Measurements from ENCODE around the gene TMEM17. TPM values are rescaled to one million over a fixed set of nuclear protein-coding genes. Genes with fewer than 3 reads are reported as not detected.

The TMEM17 gene
- total and polyA plus RNA-seq, 2 of the 13 experiments (the other 11 are each of a cell fraction or from before 2014, with no cell fraction given), result 0.22 to 0.50 TPM

GRCh38 chr2:62536873-62537547 is 31.0 kb upstream of the TMEM17 start (continued):
- TF ChIP-seq IRF9 (CRISPR knock-in tag; IDR thresholded peaks at IDR 0.05; ENCODE audit: borderline replicate concordance) (no peak), ZBTB38 (CRISPR knock-in tag; IDR thresholded peaks at IDR 0.05) (peak; percentile 97), SALL1 (CRISPR knock-in tag; IDR thresholded peaks at IDR 0.05) (peak; percentile 76), MIER3 (CRISPR knock-in tag; IDR thresholded peaks at IDR 0.05; ENCODE audit: borderline replicate concordance) (0 out of 2 replicates have a peak, but pooled peaks have one; percentile 34), NCOA2 (CRISPR knock-in tag; IDR thresholded peaks at IDR 0.05) (peak; percentile 54; the same call in 1 of the 2 replicates), ZSCAN30 (CRISPR knock-in tag; IDR thresholded peaks at IDR 0.05) (peak; percentile 11; the same call in 1 of the 2 replicates), NFE2L2 (IDR thresholded peaks at IDR 0.05; ENCODE audit: low read length) (no peak), HHEX (CRISPR knock-in tag; IDR thresholded peaks at IDR 0.05) (no peak), CCDC6 (CRISPR knock-in tag; IDR thresholded peaks at IDR 0.05) (0 out of 2 replicates have a peak, but pooled peaks have one; percentile 61), TFDP1 (CRISPR knock-in tag; IDR thresholded peaks at IDR 0.05; ENCODE audit: borderline replicate concordance) (peak; percentile 63; the same call in 1 of the 2 replicates), ZNF605 (CRISPR knock-in tag; IDR thresholded peaks at IDR 0.05) (peak; percentile 58; the same call in 1 of the 2 replicates), EED (CRISPR knock-in tag; IDR thresholded peaks at IDR 0.05) (peak; percentile 23; the same call in 1 of the 2 replicates)
- TF ChIP-seq, protein P1, sequence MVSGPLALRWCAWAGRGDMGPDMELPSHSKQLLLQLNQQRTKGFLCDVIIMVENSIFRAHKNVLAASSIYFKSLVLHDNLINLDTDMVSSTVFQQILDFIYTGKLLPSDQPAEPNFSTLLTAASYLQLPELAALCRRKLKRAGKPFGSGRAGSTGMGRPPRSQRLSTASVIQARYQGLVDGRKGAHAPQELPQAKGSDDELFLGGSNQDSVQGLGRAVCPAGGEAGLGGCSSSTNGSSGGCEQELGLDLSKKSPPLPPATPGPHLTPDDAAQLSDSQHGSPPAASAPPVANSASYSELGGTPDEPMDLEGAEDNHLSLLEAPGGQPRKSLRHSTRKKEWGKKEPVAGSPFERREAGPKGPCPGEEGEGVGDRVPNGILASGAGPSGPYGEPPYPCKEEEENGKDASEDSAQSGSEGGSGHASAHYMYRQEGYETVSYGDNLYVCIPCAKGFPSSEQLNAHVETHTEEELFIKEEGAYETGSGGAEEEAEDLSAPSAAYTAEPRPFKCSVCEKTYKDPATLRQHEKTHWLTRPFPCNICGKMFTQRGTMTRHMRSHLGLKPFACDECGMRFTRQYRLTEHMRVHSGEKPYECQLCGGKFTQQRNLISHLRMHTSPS (CRISPR knock-in tag; IDR thresholded peaks at IDR 0.05; ENCODE audit: low read depth), result peak; percentile 81
- TF ChIP-seq, protein P2, sequence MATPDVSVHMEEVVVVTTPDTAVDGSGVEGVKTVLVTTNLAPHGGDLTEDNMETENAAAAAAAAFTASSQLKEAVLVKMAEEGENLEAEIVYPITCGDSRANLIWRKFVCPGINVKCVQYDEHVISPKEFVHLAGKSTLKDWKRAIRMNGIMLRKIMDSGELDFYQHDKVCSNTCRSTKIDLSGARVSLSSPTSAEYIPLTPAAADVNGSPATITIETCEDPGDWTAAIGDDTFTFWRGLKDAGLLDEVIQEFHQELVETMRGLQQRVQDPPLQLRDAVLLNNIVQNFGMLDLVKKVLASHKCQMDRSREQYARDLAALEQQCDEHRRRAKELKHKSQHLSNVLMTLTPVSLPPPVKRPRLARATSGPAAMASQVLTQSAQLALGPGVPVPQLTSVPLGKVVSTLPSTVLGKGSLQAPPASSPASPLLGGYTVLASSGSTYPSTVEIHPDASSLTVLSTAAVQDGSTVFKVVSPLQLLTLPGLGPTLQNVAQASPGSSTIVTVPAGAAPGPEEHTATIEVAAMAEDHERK (CRISPR knock-in tag; IDR thresholded peaks at IDR 0.05; ENCODE audit: low read depth), result no peak
- TF ChIP-seq, protein P3, sequence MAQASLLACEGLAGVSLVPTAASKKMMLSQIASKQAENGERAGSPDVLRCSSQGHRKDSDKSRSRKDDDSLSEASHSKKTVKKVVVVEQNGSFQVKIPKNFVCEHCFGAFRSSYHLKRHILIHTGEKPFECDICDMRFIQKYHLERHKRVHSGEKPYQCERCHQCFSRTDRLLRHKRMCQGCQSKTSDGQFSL (CRISPR knock-in tag; IDR thresholded peaks at IDR 0.05), result no peak
- TF ChIP-seq, protein P4, sequence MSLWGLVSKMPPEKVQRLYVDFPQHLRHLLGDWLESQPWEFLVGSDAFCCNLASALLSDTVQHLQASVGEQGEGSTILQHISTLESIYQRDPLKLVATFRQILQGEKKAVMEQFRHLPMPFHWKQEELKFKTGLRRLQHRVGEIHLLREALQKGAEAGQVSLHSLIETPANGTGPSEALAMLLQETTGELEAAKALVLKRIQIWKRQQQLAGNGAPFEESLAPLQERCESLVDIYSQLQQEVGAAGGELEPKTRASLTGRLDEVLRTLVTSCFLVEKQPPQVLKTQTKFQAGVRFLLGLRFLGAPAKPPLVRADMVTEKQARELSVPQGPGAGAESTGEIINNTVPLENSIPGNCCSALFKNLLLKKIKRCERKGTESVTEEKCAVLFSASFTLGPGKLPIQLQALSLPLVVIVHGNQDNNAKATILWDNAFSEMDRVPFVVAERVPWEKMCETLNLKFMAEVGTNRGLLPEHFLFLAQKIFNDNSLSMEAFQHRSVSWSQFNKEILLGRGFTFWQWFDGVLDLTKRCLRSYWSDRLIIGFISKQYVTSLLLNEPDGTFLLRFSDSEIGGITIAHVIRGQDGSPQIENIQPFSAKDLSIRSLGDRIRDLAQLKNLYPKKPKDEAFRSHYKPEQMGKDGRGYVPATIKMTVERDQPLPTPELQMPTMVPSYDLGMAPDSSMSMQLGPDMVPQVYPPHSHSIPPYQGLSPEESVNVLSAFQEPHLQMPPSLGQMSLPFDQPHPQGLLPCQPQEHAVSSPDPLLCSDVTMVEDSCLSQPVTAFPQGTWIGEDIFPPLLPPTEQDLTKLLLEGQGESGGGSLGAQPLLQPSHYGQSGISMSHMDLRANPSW (CRISPR knock-in tag; IDR thresholded peaks at IDR 0.05; ENCODE audit: borderline replicate concordance), result peak; percentile 23; the same call in 1 of the 2 replicates
- TF ChIP-seq, protein P5, sequence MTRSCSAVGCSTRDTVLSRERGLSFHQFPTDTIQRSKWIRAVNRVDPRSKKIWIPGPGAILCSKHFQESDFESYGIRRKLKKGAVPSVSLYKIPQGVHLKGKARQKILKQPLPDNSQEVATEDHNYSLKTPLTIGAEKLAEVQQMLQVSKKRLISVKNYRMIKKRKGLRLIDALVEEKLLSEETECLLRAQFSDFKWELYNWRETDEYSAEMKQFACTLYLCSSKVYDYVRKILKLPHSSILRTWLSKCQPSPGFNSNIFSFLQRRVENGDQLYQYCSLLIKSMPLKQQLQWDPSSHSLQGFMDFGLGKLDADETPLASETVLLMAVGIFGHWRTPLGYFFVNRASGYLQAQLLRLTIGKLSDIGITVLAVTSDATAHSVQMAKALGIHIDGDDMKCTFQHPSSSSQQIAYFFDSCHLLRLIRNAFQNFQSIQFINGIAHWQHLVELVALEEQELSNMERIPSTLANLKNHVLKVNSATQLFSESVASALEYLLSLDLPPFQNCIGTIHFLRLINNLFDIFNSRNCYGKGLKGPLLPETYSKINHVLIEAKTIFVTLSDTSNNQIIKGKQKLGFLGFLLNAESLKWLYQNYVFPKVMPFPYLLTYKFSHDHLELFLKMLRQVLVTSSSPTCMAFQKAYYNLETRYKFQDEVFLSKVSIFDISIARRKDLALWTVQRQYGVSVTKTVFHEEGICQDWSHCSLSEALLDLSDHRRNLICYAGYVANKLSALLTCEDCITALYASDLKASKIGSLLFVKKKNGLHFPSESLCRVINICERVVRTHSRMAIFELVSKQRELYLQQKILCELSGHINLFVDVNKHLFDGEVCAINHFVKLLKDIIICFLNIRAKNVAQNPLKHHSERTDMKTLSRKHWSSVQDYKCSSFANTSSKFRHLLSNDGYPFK (CRISPR knock-in tag; IDR thresholded peaks at IDR 0.05; ENCODE audit: borderline replicate concordance), result 0 out of 2 replicates have a peak, but pooled peaks have one; percentile 24
